PC-3 (cell line): Measurements from ENCODE around the gene IBTK. TPM values are rescaled to one million over a fixed set of nuclear protein-coding genes. Genes with fewer than 3 reads are reported as not detected.

ENCODE experiments used
- ATAC-seq: fragments of 200-7000 bp; cut with Tn5 transposase; 2 replicates; pipeline ENCODE4 v1.9.1; 2020; ENCODE audit warnings: mild to moderate bottlenecking, moderate library complexity
- BruUV-seq: library from RNA; stranded (reverse); fragments of 400-500 nt; replicated peaks from 2 replicates; lab custom pipeline; 2021; lab: Mats Ljungman, UMichigan
- CTCF ChIA-PET: fragments of 300-600 bp; sonication (Branson Sonifier 250); formaldehyde crosslinking; loops from one replicate; lab custom pipeline; 2022; ENCODE audit warnings: antibody characterized with exemption; lab: Charles Lee
- POLR2A ChIA-PET: fragments of 300-600 bp; sonication (Branson Sonifier 250); formaldehyde crosslinking; loops from one replicate; lab custom pipeline; 2022; ENCODE audit warnings: antibody characterized with exemption; ENCODE audit not compliant: unreplicated experiment; lab: Charles Lee
- DNase-seq: peaks from one replicate; pipeline ENCODE4 v3.0.0-alpha.2; 2015
- H2AFZ ChIP-seq: fragments of 300-600 bp; sonication (generic); 2 replicates; pipeline ENCODE4 v1.6.0; 2016; ENCODE audit warnings: antibody characterized with exemption, low read length
- H3F3A ChIP-seq: fragments of 300-600 bp; sonication (generic); one replicate; pipeline ENCODE4 v1.6.0; 2017; ENCODE audit warnings: antibody characterized with exemption, low read length, control low read depth, mild to moderate bottlenecking; ENCODE audit not compliant: unreplicated experiment
- H3K27ac ChIP-seq: fragments of 300-600 bp; sonication (generic); 2 replicates; pipeline ENCODE4 v1.5.1; 2016; ENCODE audit warnings: mild to moderate bottlenecking, low read length
- H3K27me3 ChIP-seq: fragments of 300-600 bp; sonication (generic); 2 replicates; pipeline ENCODE4 v1.6.1; 2016; ENCODE audit warnings: low read length, mixed read lengths
- H3K36me3 ChIP-seq: fragments of 300-600 bp; sonication (generic); 2 replicates; pipeline ENCODE4 v1.6.1; 2016; ENCODE audit warnings: low read depth, mixed run types, low read length, mixed read lengths
- H3K4me1 ChIP-seq: fragments of 300-600 bp; sonication (generic); 2 replicates; pipeline ENCODE4 v1.5.1; 2016; ENCODE audit warnings: low read length; ENCODE audit not compliant: insufficient read depth
- H3K4me2 ChIP-seq: fragments of 300-600 bp; sonication (generic); 2 replicates; pipeline ENCODE4 v1.6.0; 2016; ENCODE audit warnings: low read length
- H3K4me3 ChIP-seq: fragments of 300-600 bp; sonication (generic); 2 replicates; pipeline ENCODE4 v1.5.1; 2016; ENCODE audit warnings: mild to moderate bottlenecking, low read length, mixed read lengths
- H3K79me2 ChIP-seq: fragments of 300-600 bp; sonication (generic); 2 replicates; pipeline ENCODE4 v1.6.1; 2017; ENCODE audit warnings: low read length, mixed read lengths
- H3K9ac ChIP-seq: fragments of 300-600 bp; sonication (generic); 2 replicates; pipeline ENCODE4 v1.6.0; 2016; ENCODE audit warnings: mild to moderate bottlenecking, low read length
- H3K9me2 ChIP-seq: fragments of 300-600 bp; sonication (generic); replicated peaks from 2 replicates; pipeline ENCODE4 v1.6.1; 2016; ENCODE audit warnings: mixed run types, low read length, mixed read lengths
- H3K9me3 ChIP-seq: fragments of 300-600 bp; sonication (generic); 2 replicates; pipeline ENCODE4 v1.6.1; 2016; ENCODE audit warnings: low read length, mixed read lengths
- H4K20me1 ChIP-seq: fragments of 300-600 bp; sonication (generic); 2 replicates; pipeline ENCODE4 v1.6.1; 2016; ENCODE audit warnings: low read length, mixed read lengths
- CTCF ChIP-seq: fragments of 300-600 bp; sonication (generic); conservative IDR thresholded peaks from 2 replicates; pipeline ENCODE4 v1.5.1; 2017; ENCODE audit warnings: antibody characterized with exemption, low read depth, mild to moderate bottlenecking, low read length
- EZH2 ChIP-seq: fragments of 300-600 bp; sonication (generic); IDR thresholded peaks from one replicate; pipeline ENCODE4 v1.6.1; 2017; ENCODE audit warnings: antibody characterized with exemption, mild to moderate bottlenecking, low read length; ENCODE audit not compliant: unreplicated experiment
- EZH2phosphoT487 ChIP-seq: fragments of 300-600 bp; sonication (generic); IDR thresholded peaks from 2 replicates; pipeline ENCODE4 v1.6.1; 2018; ENCODE audit warnings: mild to moderate bottlenecking, antibody characterized with exemption, low read length, borderline replicate concordance
- intact Hi-C: fragments of 100-400 bp; cut with micrococcal nuclease; formaldehyde crosslinking; loops from 2 replicates; pipeline ENCODE4 v1.9.0; 2023
- total RNA-seq: library from RNA; depleted of rRNA; stranded (reverse); fragments of >200 nt; gene quantifications from 2 replicates; pipeline ENCODE4 v1.2.3, GENCODE V29; 2014

Gene IBTK
- total RNA-seq, 1 experiment from 2014 or later: 17.2 TPM

- TF ChIP-seq CTCF (no peak), EZH2phosphoT487 (no peak), EZH2 (no peak)
- H3K9me2 ChIP-seq: no peaks in the 10 kb centered on the region
- H3K27ac ChIP-seq: no peak overlapping the region
- no peak for ATAC-seq
- no peaks in the 10 kb centered on the region for H3K9me3 ChIP-seq
- H2AFZ ChIP-seq: no peak overlapping the region
- peaks cover 26% of the 10 kb centered on the region for H3K36me3 ChIP-seq
- H4K20me1 ChIP-seq: no peaks in the 10 kb centered on the region
- H3F3A ChIP-seq: no peaks in the 10 kb centered on the region
- no TSS peak for BruUV-seq
- no peak overlapping the region for H3K4me2 ChIP-seq
- ChIA-PET CTCF (no interaction called here), POLR2A (no interaction called here)
- H3K27me3 ChIP-seq: no peaks in the 10 kb centered on the region
- intact Hi-C loops: no loop called here
- no peak overlapping the region for H3K4me3 ChIP-seq
- DNase-seq: no peak
- no peak overlapping the region for H3K9ac ChIP-seq
- H3K4me1 ChIP-seq: no peaks in the 10 kb centered on the region
- no peaks in the 10 kb centered on the region for H3K79me2 ChIP-seq
These were observed 19.8 kb downstream of the IBTK start for GRCh38 chr6:82227770-82228169.

GRCh38 chr6:82220167-82220566, 27.4 kb downstream of the IBTK start:
- CTCF ChIA-PET: no interaction called here

More at GRCh38 chr6:82220167-82220566, 27.4 kb downstream of the IBTK start:
- no TSS peak for BruUV-seq
- H3K27me3 ChIP-seq: no peaks in the 10 kb centered on the region
- POLR2A ChIA-PET: no interaction called here
- H2AFZ ChIP-seq: no peak overlapping the region
- H3K36me3 ChIP-seq: peaks cover 37% of the 10 kb centered on the region
- TF ChIP-seq CTCF (no peak), EZH2phosphoT487 (no peak), EZH2 (no peak)
- no peaks in the 10 kb centered on the region for H3K9me2 ChIP-seq
- no peaks in the 10 kb centered on the region for H3F3A ChIP-seq
- H3K4me2 ChIP-seq: no peak overlapping the region
- no peaks in the 10 kb centered on the region for H4K20me1 ChIP-seq
- no peak overlapping the region for H3K4me3 ChIP-seq
- DNase-seq (no peak), ATAC-seq (no peak)
- no peak overlapping the region for H3K9ac ChIP-seq
- H3K4me1 ChIP-seq: no peaks in the 10 kb centered on the region
- no peaks in the 10 kb centered on the region for H3K9me3 ChIP-seq
- no peak overlapping the region for H3K27ac ChIP-seq
- no peaks in the 10 kb centered on the region for H3K79me2 ChIP-seq
- intact Hi-C loops: no loop called here
